Endothelial cell (in vitro differentiated cells): ENCODE data around the gene CTPS2. TPM values are rescaled to one million over a fixed set of nuclear protein-coding genes. Genes with fewer than 3 reads are reported as not detected.

Experiments
- DNase-seq: peaks from one replicate; pipeline ENCODE4 v3.0.0; 2021; ENCODE audit warnings: low spot score
- H3K27ac Mint-ChIP-seq: one replicate; pipeline ENCODE4 v1.8.0; 2021; ENCODE audit warnings: mixed read lengths, inconsistent platforms; ENCODE audit not compliant: unreplicated experiment
- H3K27me3 Mint-ChIP-seq: one replicate; pipeline ENCODE4 v1.8.0; 2021; ENCODE audit warnings: mild to moderate bottlenecking, moderate library complexity, mixed read lengths, inconsistent platforms; ENCODE audit not compliant: unreplicated experiment
- H3K36me3 Mint-ChIP-seq: one replicate; pipeline ENCODE4 v1.8.0; 2021; ENCODE audit warnings: mild to moderate bottlenecking, low read depth, mixed read lengths, inconsistent platforms; ENCODE audit not compliant: unreplicated experiment
- H3K4me1 Mint-ChIP-seq: one replicate; pipeline ENCODE4 v1.8.0; 2021; ENCODE audit warnings: mild to moderate bottlenecking, mixed read lengths, inconsistent platforms; ENCODE audit not compliant: unreplicated experiment
- H3K4me3 Mint-ChIP-seq: one replicate; pipeline ENCODE4 v1.8.0; 2021; ENCODE audit warnings: mild to moderate bottlenecking, mixed read lengths, inconsistent platforms; ENCODE audit not compliant: unreplicated experiment
- H3K9me3 Mint-ChIP-seq: one replicate; pipeline ENCODE4 v1.8.0; 2021; ENCODE audit warnings: mixed read lengths, inconsistent platforms; ENCODE audit not compliant: unreplicated experiment
- total RNA-seq: library from RNA; stranded (reverse); fragmentation: NEBNext Ultra II Directional; extraction: Animal tissue kit (Norgen Biotek cat#: 25700); gene quantifications from one replicate; pipeline ENCODE4 v1.2.1, GENCODE V29; 2021; ENCODE audit not compliant: unreplicated experiment
- TF ChIP-seq, protein P1 (sequence below): fragments of 200-600 bp; sonication (generic); IDR thresholded peaks from one replicate; pipeline ENCODE4 v1.5.0; 2021; ENCODE audit warnings: antibody characterized with exemption; ENCODE audit not compliant: unreplicated experiment

CTPS2 gene
- total RNA-seq, 1 donor from 2014 or later: 29.5 TPM

GRCh38 chrX:16666541-16666940, 45.9 kb downstream of the CTPS2 start:
- DNase-seq: no peak
- Mint-ChIP-seq H3K4me1 (no peaks in the 10 kb centered on the region), H3K9me3 (no peaks in the 10 kb centered on the region), H3K36me3 (peaks cover 11% of the 10 kb centered on the region), H3K4me3 (no peak overlapping the region), H3K27ac (no peak overlapping the region), H3K27me3 (no peaks in the 10 kb centered on the region)
- TF ChIP-seq, protein P1, sequence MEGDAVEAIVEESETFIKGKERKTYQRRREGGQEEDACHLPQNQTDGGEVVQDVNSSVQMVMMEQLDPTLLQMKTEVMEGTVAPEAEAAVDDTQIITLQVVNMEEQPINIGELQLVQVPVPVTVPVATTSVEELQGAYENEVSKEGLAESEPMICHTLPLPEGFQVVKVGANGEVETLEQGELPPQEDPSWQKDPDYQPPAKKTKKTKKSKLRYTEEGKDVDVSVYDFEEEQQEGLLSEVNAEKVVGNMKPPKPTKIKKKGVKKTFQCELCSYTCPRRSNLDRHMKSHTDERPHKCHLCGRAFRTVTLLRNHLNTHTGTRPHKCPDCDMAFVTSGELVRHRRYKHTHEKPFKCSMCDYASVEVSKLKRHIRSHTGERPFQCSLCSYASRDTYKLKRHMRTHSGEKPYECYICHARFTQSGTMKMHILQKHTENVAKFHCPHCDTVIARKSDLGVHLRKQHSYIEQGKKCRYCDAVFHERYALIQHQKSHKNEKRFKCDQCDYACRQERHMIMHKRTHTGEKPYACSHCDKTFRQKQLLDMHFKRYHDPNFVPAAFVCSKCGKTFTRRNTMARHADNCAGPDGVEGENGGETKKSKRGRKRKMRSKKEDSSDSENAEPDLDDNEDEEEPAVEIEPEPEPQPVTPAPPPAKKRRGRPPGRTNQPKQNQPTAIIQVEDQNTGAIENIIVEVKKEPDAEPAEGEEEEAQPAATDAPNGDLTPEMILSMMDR: no peak

DNA sequence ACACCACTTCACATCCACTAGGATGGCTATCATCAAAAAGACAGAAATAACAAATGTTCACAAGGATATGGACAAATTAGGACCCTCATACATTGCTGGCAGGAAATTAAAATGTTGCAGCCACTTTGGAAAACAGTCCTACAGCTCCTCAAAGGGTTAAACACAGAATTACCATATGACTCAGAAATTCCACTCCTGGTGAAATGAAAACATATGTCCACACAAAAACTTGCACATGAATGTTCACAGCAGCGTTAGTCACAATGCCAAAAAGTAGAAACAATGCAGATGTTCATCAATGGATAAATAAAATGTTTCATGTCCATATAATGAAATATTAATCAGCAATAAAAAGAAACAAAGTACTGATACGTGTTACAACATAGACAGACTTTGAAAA, 47.4 kb downstream of the CTPS2 start:
- no peaks in the 10 kb centered on the region for H3K9me3 Mint-ChIP-seq
- H3K27ac Mint-ChIP-seq: no peak overlapping the region
- H3K4me1 Mint-ChIP-seq: no peaks in the 10 kb centered on the region
- peaks cover 11% of the 10 kb centered on the region for H3K36me3 Mint-ChIP-seq
- H3K27me3 Mint-ChIP-seq: no peaks in the 10 kb centered on the region
- H3K4me3 Mint-ChIP-seq: no peak overlapping the region
- no peak for DNase-seq
- TF ChIP-seq, protein P1: no peak

DNA sequence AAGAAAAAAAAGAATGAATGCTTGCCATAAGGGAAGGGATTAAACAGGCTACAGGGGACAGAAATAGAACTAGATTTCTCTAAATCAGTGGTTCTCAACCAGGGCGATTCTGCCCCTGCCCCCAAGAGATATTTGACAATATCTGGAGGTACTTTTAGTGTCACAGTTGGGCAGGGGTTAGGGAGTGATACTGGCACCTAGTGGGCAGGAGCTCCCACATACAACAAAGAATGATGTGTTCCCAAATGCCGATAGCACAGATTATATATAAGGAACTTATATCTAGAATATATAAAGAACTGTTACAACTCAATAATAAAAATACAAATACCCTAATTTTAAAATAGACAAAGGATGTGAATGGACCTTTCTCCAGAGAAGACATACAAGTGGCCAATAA, 47.8 kb downstream of the CTPS2 start:
- H3K9me3 Mint-ChIP-seq: no peaks in the 10 kb centered on the region
- H3K27ac Mint-ChIP-seq: no peak overlapping the region
- no peak for DNase-seq
- no peak overlapping the region for H3K4me3 Mint-ChIP-seq
- TF ChIP-seq, protein P1: no peak
- no peaks in the 10 kb centered on the region for H3K27me3 Mint-ChIP-seq
- H3K4me1 Mint-ChIP-seq: no peaks in the 10 kb centered on the region
- H3K36me3 Mint-ChIP-seq: peaks cover 11% of the 10 kb centered on the region

DNA sequence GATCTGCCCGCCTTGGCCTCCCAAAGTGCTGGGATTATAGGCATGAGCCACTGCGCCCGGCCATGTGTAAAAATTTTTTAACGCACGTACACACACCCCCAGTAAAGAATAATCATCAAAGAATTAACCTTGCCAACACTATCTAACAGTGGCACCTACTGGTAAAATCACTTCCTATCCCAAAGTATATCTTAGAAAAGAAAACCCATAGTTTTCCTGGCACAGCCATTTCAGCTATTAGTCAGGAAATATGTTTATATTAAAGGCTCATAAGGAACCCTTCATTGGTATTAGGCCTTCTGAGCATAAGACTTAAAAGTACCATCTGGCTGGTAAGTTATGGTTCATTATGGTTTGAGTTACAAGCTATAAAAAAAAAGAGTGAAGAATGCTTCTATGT, 48.4 kb downstream of the CTPS2 start:
- H3K36me3 Mint-ChIP-seq: peaks cover 10% of the 10 kb centered on the region
- H3K27ac Mint-ChIP-seq: no peak overlapping the region
- no peak for DNase-seq
- TF ChIP-seq, protein P1: no peak
- H3K4me3 Mint-ChIP-seq: no peak overlapping the region
- no peaks in the 10 kb centered on the region for H3K27me3 Mint-ChIP-seq
- no peaks in the 10 kb centered on the region for H3K9me3 Mint-ChIP-seq
- H3K4me1 Mint-ChIP-seq: no peaks in the 10 kb centered on the region

- TF ChIP-seq, protein P1: no peak
- H3K27ac Mint-ChIP-seq: no peak overlapping the region
- DNase-seq: no peak
- H3K4me3 Mint-ChIP-seq: no peak overlapping the region
- no peaks in the 10 kb centered on the region for H3K9me3 Mint-ChIP-seq
- no peaks in the 10 kb centered on the region for H3K27me3 Mint-ChIP-seq
- H3K36me3 Mint-ChIP-seq: peaks cover 11% of the 10 kb centered on the region
- H3K4me1 Mint-ChIP-seq: no peaks in the 10 kb centered on the region
Measured at GRCh38 chrX:16662402-16662801, 50.1 kb downstream of the CTPS2 start.
